Measurements from ENCODE around the gene SCLY.

SCLY gene

GRCh38 chr2:238087211-238087610 is 26.4 kb downstream of the SCLY start:
- Histone ChIP-seq H3K27me3 (ENCODE audit: insufficient read depth, low read length, poor library complexity, severe bottlenecking) (no peaks in the 10 kb centered on the region), H3K4me2 (ENCODE audit: low read depth, low read length, poor library complexity, severe bottlenecking) (no peak overlapping the region), H4K20me1 (ENCODE audit: insufficient read depth, low read length, poor library complexity, severe bottlenecking) (no peaks in the 10 kb centered on the region), H3K9me2 (replicated peaks; ENCODE audit: low read depth, low read length) (no peaks in the 10 kb centered on the region), H3F3A (ENCODE audit: low read depth) (no peaks in the 10 kb centered on the region), H3K4me1 (ENCODE audit: insufficient read depth, low read length, poor library complexity, severe bottlenecking) (peaks cover 8% of the 10 kb centered on the region), H3K9me3 (ENCODE audit: insufficient read depth, low read depth, low read length) (no peaks in the 10 kb centered on the region), H3K4me3 (ENCODE audit: low read length, poor library complexity, severe bottlenecking) (no peak overlapping the region), H3K79me2 (ENCODE audit: insufficient read depth, low read length) (no peaks in the 10 kb centered on the region), H3K36me3 (ENCODE audit: insufficient read depth, low read length) (peaks cover 20% of the 10 kb centered on the region; the same call in 1 of the 2 replicates), H3K9ac (ENCODE audit: low read depth, low read length, poor library complexity, severe bottlenecking) (no peak overlapping the region), H2AFZ (ENCODE audit: low read length) (no peak overlapping the region)
- TF ChIP-seq EZH2phosphoT487 (IDR thresholded peaks at IDR 0.05; ENCODE audit: borderline replicate concordance) (no peak), CTCF (conservative IDR thresholded peaks at IDR 0.05; ENCODE audit: low read length) (no peak)

DNA sequence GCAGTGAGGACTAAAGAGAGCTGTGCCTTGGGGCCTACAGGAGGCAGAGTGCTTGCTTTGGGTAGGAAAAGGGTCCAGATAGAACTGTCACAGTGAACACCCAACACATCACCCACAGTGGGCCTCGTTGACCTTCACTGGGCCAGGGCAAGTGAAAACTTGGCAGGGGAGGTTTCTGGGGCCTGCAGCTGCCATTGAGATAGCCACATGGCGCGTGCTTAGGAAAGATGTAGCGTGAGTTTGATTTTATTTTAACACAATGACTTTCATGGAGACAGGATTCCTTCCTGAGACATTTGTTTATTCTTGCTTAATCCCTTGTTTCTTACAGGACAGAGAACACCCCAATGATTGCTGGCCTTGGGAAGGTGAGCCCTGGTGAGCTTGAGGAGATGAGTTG is 30.1 kb downstream of the SCLY start:
- Histone ChIP-seq H3K79me2 (ENCODE audit: insufficient read depth, low read length) (no peaks in the 10 kb centered on the region), H3K9me2 (replicated peaks; ENCODE audit: low read depth, low read length) (no peaks in the 10 kb centered on the region), H3K4me1 (ENCODE audit: insufficient read depth, low read length, poor library complexity, severe bottlenecking) (peaks cover 8% of the 10 kb centered on the region), H3K9ac (ENCODE audit: low read depth, low read length, poor library complexity, severe bottlenecking) (no peak overlapping the region), H3K36me3 (ENCODE audit: insufficient read depth, low read length) (no peaks in the 10 kb centered on the region), H3K27me3 (ENCODE audit: insufficient read depth, low read length, poor library complexity, severe bottlenecking) (no peaks in the 10 kb centered on the region), H3F3A (ENCODE audit: low read depth) (no peaks in the 10 kb centered on the region), H3K4me2 (ENCODE audit: low read depth, low read length, poor library complexity, severe bottlenecking) (no peak overlapping the region), H2AFZ (ENCODE audit: low read length) (no peak overlapping the region), H3K4me3 (ENCODE audit: low read length, poor library complexity, severe bottlenecking) (no peak overlapping the region), H4K20me1 (ENCODE audit: insufficient read depth, low read length, poor library complexity, severe bottlenecking) (no peaks in the 10 kb centered on the region), H3K9me3 (ENCODE audit: insufficient read depth, low read depth, low read length) (no peaks in the 10 kb centered on the region)
- TF ChIP-seq CTCF (conservative IDR thresholded peaks at IDR 0.05; ENCODE audit: low read length): no peak
- no peak for TF ChIP-seq EZH2phosphoT487 (IDR thresholded peaks at IDR 0.05; ENCODE audit: borderline replicate concordance)

DNA sequence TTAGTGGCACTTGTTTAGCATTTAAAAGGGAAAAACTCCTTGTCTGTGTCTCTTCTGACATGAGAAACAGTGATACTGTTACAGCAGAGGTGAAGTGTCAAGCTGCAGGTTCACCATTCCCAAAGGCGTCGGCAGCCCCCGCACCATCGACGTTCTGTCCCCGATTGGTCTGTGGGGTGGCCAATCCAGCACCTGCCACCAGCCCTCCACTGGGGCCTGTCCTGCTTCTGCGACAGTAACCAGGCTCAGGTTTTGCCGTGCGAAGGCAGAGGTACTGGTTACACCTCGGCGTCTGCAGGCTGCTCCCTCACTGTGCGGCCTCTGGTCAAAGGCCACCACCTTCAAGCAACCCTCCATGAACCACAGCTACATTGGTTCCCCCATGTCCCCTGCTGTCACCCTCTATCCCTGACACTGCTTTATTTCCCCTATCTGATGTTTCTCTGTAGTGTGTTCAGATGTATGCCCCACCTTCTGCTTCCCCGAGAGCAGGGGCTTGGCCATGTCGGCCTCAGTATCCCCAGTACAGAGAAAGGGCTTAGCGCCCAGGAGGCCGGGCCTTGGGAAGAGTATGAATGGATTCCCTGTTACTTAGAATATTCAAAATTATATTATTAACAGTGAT is 30.7 kb downstream of the SCLY start:
- Histone ChIP-seq H3F3A (ENCODE audit: low read depth) (no peaks in the 10 kb centered on the region), H3K9me3 (ENCODE audit: insufficient read depth, low read depth, low read length) (no peaks in the 10 kb centered on the region), H2AFZ (ENCODE audit: low read length) (no peak overlapping the region), H4K20me1 (ENCODE audit: insufficient read depth, low read length, poor library complexity, severe bottlenecking) (no peaks in the 10 kb centered on the region), H3K4me3 (ENCODE audit: low read length, poor library complexity, severe bottlenecking) (no peak overlapping the region), H3K9ac (ENCODE audit: low read depth, low read length, poor library complexity, severe bottlenecking) (no peak overlapping the region), H3K36me3 (ENCODE audit: insufficient read depth, low read length) (no peaks in the 10 kb centered on the region), H3K9me2 (replicated peaks; ENCODE audit: low read depth, low read length) (no peaks in the 10 kb centered on the region), H3K79me2 (ENCODE audit: insufficient read depth, low read length) (no peaks in the 10 kb centered on the region), H3K4me2 (ENCODE audit: low read depth, low read length, poor library complexity, severe bottlenecking) (no peak overlapping the region), H3K4me1 (ENCODE audit: insufficient read depth, low read length, poor library complexity, severe bottlenecking) (peaks cover 8% of the 10 kb centered on the region), H3K27me3 (ENCODE audit: insufficient read depth, low read length, poor library complexity, severe bottlenecking) (no peaks in the 10 kb centered on the region)
- TF ChIP-seq EZH2phosphoT487 (IDR thresholded peaks at IDR 0.05; ENCODE audit: borderline replicate concordance) (no peak), CTCF (conservative IDR thresholded peaks at IDR 0.05; ENCODE audit: low read length) (no peak)
